ENCODE measurements around the gene NPLOC4.

NPLOC4 gene

GRCh38 chr17:81514739-81515529 lies 122.0 kb downstream of the NPLOC4 start:
- peak; percentile 95 for DNase-seq

GRCh38 chr17:81514489-81514738 lies 122.5 kb downstream of the NPLOC4 start:
- no peak for DNase-seq

GRCh38 chr17:81513753-81514488 lies 123.0 kb downstream of the NPLOC4 start:
- DNase-seq, result peak; percentile 79

GRCh38 chr17:81513372-81513752 lies 123.5 kb downstream of the NPLOC4 start:
- DNase-seq, result peak; percentile 75

DNA sequence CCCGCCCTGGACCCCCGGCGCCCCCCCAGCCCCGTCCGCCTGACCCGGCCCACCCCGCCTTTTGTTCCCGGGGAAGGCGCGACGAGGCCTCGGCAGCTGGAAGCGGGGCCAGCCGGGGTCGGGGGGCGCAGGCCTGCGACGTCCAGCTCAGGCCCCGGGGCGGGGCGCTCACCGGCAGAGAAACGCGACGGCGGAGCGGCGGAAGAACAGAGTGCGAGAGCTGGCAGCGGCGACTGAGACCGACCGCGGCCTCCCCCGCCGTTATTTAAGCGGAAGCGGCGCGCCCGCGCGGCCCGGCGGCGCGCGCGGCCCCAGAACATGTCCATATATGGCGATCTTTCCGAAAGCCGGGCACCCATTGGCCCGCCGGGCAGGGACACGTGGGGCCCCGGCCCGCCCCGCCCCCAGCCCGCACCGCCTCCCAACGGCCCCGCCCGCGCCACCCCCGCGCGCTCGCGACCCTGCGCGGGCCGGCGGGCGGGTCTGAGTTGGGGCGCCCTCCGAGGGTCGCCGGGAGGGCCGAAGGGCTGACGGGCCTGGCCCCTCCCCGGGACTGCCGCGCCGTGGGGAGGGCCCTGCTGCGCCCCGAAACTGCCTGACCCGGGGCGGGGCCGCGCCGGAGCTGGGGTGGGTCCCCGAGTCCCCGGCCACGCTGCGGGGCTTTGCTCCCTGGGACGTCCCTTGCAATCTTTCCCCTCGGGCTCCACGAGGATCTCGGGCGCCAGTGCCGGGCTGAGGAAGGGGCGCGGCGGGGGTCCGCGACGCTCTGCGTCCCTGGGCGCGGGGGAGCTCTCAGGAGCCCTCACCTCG lies 124.1 kb downstream of the NPLOC4 start, which contains the start of gene ACTG1:
ACTG1 (minus strand) TSS at position 238 of the 810 bp plus-strand sequence. CDS start 445 bp downstream, outside the sequence.
- DNase-seq, result peak; percentile 96

GRCh38 chr17:81511804-81512561 lies 124.9 kb downstream of the NPLOC4 start:
- peak; percentile 44 for DNase-seq

DNA sequence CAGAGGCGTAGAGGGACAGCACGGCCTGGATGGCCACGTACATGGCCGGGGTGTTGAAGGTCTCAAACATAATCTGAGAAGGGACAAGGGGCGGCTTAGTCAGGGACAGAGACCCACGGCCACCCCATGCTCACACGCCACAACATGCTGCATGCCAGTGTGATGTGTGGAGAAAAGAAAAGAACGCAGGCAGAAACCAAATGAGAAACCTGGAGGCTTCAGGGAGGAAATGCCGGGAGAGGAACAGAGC lies 125.4 kb downstream of the NPLOC4 start:
- DNase-seq, result no peak

DNA sequence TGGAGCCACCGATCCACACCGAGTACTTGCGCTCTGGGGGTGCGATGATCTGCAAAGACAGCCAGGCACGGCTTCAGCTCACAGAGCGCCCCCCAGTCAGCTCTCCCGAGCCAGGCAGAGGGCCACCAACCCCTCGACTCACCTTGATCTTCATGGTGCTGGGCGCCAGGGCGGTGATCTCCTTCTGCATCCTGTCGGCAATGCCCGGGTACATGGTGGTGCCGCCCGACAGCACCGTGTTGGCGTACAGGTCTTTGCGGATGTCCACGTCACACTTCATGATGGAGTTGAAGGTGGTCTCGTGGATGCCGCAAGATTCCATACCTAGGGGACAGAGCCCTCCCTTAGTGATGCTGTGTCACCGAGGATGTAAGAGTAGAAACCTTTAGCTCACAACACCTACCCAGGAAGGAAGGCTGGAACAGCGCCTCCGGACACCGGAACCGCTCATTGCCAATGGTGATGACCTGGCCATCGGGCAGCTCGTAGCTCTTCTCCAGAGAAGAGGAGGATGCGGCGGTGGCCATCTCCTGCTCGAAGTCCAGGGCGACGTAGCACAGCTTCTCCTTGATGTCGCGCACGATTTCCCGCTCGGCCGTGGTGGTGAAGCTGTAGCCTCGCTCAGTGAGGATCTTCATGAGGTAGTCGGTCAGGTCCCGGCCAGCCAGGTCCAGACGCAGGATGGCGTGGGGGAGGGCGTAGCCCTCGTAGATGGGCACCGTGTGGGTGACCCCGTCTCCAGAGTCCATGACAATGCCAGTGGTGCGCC lies 125.9 kb downstream of the NPLOC4 start:
- peak; percentile 42 for DNase-seq

DNA sequence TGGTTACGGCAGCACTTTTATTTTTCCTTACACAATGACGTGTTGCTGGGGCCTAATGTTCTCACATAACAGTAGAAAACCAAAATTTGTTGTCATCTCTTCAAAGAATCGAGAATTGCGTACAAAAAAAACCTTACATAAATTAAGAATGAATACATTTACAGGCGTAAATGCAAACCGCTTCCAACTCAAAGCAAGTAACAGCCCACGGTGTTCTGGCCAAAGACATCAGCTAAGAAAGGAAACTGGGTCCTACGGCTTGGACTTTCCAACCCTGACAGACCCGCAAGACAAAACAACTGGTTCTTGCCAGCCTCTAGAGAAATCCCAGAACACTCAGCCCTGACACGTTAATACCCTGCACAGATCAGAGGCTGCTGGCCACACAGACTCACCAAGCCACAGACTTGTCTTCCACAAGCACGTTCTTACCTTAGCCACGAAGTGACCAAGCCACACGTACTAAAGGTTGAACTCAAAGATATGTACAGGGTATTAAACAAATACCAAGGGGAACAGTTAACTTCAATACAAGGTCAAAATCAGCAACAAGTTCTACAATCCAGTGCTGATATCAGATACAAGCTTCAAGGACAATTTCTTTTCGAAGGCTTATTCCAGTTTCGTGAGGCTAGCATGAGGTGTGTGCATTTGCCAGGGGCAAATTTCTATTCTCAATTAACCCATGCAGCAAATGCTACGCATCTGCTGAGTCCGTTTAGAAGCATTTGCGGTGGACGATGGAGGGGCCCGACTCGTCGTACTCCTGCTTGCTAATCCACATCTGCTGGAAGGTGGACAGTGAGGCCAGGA lies 126.7 kb downstream of the NPLOC4 start:
- DNase-seq, result no peak

DNA sequence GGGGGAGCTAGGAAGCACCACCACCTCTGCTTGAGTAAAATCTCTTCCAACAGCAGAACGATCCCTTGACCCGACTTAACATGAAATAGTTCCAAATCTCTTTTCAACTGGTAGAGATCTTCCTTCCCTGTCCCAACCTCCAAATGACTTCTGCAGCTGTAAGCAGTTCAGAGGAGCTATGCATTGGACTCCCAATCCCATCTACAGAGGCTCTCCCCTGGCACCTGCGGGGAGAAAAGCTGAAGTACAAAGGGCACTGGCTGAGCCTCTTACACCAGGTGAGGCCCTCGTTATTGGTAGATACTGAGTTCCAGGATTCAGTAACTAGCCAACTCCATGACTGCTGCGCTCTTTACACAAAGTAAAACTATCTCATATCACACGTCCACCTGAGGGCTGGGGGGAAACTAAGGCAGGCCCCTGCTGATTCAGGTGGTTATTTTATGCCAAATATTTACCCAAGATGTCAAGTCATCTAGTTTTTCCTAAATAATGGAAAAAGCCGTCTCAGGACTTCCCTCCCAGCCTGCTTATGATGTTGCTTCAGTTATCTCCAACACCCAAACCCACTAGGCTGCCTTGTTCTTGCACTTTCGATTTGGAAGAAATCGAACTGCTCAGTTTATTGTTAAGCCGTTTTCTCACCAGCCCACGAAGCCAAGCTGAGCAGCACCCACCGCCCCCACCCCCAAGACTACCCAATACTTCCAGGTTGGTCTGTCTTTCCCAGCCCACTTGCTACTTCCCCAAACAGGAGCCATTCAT lies 127.5 kb downstream of the NPLOC4 start:
- DNase-seq, result no peak

DNA sequence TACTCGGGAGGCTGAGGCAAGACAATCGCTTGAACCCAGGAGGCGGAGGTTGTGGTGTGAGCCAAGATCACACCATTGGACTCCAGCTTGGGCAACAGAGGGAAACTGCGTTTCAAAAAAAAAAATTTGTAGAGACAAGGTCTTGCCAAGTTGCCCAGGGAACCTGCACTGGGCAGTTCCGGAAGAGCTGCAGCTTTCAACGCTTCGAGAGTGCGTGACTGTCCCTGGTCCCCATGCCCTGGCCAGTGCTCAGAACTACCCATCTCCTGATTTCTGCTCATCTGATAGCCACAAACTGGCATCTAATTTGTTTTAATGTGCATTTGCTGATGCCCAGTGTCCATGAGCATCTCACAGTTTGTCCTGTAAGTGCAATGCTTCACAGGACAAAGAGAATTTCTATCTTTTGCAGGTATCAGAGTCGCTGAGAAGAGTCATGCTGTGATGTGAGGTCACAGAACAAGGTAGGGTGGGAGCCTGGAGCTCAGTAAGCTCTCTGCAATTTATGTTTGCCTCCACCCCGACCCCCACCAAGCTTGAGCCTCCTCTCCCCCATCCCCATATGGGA lies 128.2 kb downstream of the NPLOC4 start:
- peak; percentile 70 for DNase-seq
